Activated naive CD4-positive, alpha-beta T cell (primary cell): ENCODE results near the gene TMLHE.
"Not testable (repeated sequence)": the region's sequence is repeated elsewhere in the genome, so short reads cannot be mapped to it uniquely, and the experiment has no call there.

Source experiments
- DNase-seq, 4 experiments: peaks; one replicate each; lab custom pipeline; 2025; lab: John Stamatoyannopoulos, UW

The TMLHE gene, protein sequence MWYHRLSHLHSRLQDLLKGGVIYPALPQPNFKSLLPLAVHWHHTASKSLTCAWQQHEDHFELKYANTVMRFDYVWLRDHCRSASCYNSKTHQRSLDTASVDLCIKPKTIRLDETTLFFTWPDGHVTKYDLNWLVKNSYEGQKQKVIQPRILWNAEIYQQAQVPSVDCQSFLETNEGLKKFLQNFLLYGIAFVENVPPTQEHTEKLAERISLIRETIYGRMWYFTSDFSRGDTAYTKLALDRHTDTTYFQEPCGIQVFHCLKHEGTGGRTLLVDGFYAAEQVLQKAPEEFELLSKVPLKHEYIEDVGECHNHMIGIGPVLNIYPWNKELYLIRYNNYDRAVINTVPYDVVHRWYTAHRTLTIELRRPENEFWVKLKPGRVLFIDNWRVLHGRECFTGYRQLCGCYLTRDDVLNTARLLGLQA

DNA sequence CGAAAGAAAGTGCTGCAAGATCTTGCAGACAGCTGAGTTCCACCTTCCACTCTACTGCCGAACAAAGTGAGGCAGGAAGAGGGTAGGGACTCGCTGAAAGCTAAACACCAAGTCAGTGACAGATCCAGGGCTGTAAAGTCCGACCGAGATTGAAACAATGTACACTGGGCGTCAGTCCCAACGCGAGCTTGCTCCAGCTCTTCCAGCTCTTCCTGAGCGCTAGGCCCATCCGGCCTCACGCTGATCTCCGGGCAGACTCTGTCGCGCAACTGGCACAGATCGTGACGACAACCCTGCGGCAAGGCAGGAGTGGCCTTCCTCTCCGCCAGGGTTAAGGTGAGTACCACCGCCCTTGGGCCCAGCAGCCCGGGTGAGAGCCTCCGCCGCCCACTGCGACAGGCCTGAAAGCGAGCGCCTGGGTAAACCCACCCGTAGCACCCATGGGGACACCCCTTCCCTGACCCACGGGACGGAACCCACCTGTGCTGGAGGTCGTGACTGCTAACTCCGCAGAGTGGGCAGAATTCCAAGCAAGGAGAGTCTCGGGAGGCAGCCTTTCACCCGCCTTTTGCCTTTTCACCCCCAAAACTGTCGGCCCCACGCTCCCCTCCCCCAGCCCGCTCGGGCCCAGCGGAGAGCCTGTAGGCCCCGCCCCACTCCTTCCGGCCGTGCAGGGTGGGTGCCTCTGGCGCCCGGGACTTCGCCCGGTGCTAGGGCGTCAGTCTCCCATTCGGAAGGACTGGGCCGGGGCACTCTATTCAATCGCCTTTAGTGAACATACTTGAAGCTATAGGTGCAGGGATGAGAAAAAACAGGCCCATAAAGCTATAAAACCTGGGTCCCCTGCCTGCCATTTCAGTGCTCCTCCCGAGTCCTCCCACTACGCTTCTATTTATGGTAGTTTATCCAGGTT lies at the start of gene TMLHE, which contains the start of gene SPRY3:
Gene TMLHE, minus strand, starts transcription at position 641 of the 913 bp plus-strand sequence. CDS start 67,676 bp downstream, outside the sequence.
Gene SPRY3, plus strand, starts transcription at position 275 of the 913 bp plus-strand sequence.
- DNase-seq: peak; percentile 4 to 41 (median 13)

DNA sequence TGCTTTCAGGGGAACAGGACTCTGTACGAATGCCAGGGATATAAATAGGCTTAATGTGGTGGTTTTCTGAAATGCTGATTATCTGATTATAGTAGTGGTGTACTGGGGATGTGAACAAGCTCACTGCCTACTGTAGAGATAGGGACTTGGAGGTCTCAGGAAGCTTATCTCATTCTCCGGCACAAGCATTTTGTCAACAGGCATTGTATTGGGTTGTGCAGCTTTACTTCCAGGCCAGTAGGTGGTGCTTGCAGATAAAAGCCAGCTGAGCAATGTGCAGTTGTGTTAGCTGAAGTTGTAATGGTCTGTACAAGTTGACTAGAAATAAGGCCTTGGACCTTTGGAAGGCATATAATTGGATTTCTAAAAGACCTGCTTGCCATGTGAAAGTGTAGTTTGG lies 49.5 kb upstream of the TMLHE start:
- DNase-seq: no peak

DNA sequence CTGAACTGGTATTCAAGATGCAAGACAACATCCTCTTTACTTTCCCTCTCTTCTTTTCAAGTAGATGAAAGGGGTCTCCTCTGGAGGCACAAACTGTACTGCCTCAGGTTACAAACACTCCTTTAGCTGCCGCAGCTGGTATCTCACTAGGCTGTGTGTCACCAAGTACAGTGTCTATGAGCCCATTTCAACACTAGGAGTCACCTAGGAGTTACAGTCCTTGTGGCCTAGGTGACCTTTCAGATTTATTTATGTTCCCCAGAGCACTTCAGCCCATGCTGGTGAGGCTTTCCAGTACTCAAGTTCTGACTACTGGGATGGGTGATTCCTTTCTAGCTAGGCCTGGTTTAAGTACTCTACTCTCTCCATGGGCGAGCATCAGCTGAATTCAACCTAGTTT lies 32.4 kb upstream of the TMLHE start:
- no peak for DNase-seq

DNA sequence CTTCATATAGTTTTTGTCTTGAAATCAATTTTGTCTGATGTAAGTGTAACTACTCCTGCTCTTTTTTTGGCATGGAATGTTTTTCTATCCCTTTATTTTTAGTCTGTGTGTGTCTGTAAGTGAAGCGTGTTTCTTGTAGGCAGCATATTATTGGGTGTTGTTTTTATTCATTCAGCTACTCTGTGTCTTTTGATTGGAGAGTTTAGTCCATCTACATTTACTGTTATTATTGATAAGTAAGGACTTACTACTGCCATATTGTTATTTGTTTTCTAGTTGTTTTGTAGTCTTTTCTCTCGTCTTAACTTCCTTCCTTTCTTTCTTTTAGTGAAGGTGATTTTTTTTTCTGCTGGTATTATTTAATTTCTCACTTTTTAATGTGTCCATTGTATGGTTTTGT lies 30.5 kb upstream of the TMLHE start:
- no peak for DNase-seq

DNA sequence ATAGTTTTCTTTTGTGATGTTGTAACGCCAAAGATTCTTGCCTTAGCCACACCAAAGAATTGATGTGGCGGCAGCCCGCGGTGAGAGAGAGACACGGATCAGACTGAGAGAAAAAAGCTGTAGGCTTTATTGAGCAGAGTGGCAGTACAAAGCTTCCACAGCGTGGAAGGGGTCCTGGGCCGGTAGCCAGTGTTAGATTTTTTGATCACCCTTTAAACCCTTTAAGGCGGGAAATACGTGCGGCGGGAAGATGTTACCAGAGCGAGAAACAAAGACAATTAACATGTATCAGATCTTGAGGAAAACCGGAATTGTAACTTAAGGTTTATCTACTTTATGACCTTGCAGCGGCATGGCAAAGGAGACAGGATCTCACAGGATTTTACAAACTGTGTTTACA lies 28.6 kb upstream of the TMLHE start:
- DNase-seq: not testable (repeated sequence)

DNA sequence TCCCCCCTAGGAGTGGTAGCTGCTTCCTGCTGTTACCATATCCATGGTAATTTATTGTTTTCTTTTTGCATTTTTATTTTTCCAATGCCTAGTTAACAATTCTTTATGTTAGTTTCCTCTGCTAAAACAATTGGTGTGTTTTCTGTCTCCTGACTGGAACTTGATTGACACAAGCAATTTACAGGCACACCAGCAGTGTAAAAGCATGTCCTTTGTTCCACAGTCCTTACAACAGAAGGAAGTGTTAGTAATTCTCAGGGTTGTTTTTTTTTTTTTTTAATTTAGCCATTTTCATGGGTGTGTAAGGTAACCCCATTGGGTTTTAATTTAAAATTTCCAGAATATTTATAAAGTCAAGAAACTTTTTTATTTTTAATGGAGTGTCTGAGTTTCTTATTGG lies 25.0 kb upstream of the TMLHE start:
- DNase-seq: no peak

DNA sequence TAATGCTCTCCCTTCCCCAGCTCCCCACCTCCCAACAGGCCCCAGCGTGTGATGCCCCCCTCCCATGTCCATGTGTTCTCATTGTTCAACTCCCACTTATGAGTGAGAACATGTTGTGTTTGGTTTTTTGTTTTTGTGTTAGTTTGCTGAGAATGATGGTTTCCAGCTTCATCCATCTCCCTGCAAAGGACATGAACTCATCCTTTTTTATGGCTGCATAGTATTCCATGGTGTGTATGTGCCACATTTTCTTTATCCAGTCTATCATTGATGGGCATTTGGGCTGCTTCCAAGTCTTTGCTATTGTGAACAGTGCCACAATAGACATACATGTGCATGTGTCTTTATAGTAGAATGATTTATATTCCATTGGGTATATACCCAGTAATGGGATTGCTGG lies 22.3 kb upstream of the TMLHE start:
- not testable (repeated sequence) for DNase-seq

DNA sequence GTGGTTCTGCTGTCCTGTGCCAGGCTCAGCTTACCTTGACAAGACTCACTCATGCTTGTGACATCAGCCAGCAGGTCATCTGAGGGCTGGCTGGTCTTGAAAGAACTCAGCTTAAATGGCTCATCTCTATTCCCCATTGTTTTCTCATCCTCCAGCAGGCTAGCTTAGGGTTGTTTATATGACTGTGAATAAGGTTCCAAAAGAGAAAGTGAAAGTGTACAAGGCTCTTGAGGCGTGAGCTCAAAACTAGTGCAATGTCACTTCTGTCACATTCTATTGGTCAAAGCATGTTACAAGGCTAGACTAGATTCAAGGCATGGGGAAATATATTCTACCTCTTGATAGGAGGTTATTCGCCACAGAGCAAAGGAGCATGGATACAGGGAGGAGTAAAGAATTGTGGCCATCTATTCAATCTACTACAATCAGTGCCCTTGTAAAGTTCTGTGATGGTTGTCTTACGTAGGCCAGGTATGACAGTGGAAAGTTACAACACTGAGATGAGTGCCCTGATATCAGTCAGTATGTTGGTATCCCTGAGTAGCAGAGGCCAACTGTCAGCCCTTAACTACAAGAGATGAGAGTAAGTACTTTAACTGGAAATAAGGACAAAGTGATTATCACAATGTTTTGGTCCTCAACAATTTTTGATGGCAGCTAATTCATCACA lies 19.8 kb upstream of the TMLHE start:
- no peak for DNase-seq

DNA sequence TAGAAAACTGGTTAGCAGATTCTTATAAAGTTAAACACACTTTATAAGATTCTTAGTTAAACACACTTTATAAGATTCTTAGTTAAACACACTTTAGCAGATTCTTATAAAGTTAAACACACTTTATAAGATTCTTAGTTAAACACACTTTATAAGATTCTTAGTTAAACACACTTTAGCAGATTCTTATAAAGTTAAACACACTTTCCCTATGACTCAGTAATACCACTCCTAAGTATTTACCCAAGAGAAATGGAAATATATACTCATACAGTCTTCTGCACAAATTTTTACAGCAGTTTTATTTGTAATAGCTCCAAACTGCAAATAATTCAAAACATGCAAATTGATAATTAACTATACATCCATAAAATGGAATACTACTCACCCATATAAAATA lies 7.4 kb upstream of the TMLHE start:
- not testable (repeated sequence) for DNase-seq

DNA sequence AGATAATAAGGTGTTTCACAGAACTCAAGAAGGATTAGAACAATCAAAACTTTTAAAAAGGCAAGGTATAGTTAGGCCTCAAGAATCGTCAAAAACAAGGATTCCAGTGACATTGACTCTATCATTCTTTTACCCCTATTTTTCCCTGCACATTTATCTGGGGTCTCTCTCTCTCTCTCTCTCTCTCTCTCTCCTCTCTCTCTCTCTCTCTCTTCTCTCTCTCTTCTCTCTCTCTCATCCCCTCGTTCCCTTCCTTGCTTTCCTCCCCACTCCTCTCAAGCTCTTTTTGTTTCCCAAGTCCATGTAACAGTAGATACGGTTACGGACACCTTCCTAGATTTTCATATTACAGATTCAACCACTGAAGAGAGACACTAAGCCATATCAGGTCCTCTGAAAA lies 3.2 kb upstream of the TMLHE start:
- DNase-seq: no peak

DNA sequence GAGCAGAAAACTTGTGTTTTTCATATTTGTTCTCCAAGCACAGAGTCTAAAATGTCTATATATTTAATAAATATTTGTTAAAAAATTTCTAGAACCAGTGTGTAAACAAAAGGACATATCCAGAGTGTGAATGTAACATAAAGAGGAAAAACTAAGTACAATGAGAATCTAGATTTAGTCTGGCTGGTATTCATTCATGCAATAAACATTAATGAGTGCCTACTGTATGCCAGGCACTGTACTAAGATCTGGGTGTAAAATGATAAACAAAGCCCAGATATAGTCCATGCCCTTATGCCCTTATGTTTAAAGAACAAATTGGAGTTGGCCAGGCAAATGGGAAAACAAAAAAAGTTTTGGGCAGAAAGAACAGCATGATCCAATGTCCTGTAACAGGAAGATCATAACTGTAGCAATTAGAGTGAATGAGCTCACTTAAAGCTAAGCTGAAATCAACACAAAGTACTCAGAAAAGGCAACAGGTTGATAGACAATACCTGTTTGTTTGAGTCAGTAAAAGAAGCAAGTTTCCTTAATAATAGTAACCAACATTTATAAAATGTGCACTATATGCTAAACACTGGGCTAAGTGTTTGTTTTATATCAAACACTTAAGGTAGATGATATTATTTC lies 1.3 kb upstream of the TMLHE start:
- DNase-seq: no peak

DNA sequence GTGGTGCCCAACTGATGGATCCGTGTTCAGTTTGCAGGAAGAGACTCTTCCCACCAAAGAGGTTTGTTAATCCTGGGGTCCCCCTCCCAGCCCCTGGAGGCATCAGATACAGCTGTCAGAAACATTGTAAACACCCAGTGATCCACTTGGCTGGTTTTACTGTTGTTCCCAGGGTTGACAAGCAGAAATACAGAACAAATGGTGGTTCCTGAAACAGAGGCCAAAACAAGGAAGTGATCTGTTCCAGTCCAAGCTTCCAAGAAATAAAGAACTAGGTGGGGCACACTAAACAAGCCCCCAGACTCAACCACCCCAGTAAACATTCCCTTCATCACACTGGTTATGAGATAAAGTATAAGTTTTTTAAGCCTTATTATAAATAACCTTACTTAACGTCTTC lies 1.4 kb downstream of the TMLHE start:
- DNase-seq: no peak

DNA sequence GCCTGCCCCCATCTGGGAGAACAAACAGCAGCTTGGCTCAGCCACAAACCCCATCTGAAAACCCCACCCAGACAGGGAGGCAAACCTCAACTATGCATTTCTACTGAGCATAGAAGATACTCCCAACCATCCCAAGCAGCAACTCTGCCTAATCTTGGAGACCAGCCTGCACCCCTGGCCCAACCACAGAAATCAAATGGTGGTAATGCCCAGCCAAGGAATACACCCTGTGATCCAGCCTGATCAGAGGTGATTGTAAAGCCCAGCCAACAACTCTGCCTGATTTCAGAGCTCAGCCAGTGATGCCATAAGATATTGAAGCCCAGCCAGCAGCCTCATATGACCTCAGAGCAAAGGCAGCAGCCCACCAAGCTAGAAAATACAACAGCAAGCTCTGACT lies 19.8 kb downstream of the TMLHE start:
- DNase-seq: no peak

DNA sequence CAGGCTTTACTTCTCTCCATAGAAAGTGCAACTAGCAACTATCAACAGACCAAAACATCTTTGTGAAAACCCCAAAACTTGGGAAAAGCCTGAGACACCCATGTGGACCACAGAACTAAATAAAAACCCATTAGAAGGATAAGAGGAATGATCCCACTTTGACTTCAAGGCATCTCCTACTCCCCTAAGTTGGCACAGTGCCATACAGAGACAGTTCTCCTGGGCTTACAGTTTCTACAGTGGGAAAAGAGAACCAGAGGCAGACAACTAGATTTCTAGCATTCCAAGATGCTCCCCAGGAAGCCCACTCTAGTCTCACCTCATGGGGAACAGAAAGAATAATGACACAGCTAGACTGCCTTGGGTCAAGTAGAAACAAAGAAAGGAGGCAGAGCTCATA lies 20.4 kb downstream of the TMLHE start:
- no peak for DNase-seq

DNA sequence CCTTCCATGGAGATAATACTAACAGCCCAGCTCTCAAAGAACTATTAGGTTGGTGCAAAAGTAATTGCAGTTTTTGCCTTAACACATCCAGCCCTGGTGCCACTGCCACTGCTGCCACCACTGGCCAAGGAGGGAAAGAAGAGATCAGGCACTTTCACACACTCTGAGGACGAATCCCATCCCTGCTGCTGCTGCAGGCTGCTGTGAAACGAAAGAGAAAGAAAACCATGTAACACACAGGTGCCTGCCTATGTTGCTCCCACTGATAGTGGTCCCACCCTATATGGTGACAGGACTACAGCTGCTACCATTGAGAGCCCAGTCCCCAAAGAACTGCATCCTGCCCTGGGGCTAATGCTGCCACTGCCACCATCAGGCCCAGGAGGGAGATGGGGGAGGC lies 35.1 kb downstream of the TMLHE start:
- no peak for DNase-seq

DNA sequence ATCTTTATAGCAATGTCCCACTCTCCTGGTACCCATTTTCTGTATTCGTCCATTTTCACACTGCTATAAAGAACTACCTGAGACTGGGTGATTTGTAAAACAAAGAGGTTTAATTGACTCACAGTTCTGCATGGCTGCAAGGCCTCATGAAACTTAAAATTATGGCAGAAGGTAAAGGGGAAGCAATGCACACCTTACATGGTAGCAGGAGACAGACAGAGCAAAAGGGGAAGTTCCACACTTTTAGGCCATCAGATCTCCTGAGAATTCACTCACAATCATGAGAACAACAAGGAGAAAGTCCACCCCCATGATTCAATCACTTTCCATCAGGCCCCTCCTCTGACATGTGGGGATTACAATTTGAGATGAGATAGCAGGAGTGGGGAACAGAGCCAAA lies 49.7 kb downstream of the TMLHE start:
- DNase-seq: no peak

DNA sequence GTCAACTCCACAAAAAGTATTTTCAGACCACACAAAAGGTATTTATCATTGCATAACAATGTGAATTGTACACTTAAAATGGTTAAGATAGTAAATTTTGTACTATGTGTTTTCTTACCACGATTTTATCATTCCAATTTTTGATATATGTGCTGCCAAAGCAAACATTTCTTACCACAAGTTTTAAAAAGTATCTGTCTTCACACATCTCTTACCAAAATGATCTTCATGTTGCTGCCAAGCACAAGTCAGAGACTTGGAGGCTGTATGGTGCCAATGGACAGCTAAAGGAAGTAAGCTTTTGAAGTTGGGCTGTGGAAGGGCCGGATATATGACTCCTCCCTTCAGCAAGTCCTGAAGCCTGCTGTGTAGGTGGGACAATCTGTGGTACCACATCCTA lies 67.9 kb downstream of the TMLHE start:
- DNase-seq: no peak

DNA sequence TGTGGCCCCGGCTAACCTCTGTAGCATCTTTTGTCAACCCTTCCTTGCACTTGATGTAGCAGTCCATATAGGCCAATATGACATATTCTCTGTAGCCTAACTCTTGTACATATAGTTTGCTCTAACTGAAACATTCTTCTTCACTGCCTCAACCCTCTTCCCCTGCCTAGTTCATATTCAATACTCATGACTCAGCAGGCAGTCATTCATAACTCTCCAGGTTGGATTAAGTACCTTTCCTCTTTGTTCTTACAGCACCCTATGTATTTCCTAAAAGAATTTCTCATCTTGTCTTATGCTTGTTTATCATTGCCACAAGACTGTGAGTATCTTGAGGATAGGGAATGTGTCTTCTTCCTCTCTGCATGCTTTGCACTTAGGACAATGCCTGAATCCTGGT lies 76.9 kb downstream of the TMLHE start:
- DNase-seq: no peak

DNA sequence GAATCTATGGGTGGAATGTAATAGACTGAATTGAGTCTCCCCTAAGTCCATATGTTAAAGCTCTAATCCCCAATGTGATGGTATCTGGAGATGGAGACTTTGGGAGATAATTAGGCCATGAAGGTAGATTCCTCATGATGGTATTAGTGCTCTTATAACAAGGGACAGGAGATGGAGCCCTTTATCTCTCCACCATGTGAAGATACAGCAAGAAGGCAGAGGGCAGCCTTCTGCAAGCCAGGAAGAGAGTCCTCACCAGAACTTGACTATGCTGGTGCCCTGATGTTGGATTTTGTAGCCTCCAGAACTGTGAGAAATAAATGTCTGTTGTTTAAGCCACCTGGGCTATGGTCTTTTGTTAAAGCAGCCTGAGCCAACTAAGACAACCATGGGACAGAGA lies 78.0 kb downstream of the TMLHE start:
- DNase-seq: no peak

DNA sequence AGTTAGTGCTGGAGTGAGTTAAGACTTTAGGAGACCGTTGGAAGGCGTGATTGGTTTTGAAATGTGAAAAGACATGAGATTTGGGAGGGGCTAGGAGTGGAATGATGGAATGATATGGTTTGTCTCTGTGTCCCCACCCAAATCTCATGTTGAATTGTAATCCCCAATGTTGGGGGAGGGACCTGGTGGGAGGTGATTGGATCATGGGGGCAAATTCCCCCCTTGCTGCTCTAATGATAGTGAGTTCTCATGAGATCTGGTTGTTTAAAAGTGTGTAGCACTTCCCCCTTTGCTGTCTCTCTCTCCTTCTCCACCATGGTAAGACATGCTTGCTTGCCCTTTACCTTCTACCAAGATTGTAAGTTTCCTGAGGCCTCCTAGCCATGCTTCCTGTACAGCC lies 85.7 kb downstream of the TMLHE start:
- DNase-seq: not testable (repeated sequence)

DNA sequence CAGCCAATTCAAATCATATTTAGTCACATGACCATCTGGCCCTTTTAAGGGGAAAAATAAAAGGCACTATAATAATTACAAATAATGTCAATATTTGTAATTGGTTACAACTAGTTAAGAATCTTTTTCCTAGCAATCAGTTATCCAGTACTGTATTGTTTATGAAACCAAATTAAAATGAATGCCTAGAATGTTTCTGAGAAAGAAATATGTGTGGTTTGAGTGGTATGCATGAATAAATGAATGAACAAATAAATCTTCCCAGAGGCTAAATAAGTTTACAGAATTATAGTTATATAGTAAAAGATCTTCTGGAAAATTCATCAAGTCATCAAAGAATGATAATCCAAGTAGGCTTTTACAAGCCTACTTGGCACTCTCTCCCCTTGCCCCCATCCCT lies 98.5 kb downstream of the TMLHE start:
- DNase-seq: no peak

DNA sequence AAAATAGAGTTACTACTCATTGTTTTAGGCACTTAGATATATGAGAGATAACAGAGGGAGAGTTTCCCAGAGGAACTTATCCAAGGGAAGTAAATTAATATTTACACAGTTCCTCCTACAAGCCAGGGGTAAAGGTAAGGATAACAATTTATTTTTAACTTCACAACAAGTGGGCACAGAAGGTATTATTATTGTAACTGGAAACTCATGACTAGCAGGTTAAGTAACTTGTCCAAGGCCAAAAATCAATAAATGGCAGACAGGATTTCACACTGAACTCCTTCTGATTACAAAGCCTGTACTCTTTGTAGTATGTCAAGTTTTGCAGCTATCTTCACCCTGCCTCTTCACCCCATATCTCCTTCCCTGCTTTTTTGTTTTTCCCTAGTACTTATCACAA lies 107.5 kb downstream of the TMLHE start:
- no peak for DNase-seq
